HS-27A (cell line): Measurements from ENCODE around the gene HP1BP3.

Experiments
- DNase-seq: peaks from one replicate; pipeline ENCODE4 v3.0.0-alpha.2; 2012; ENCODE audit warnings: low read depth, missing footprints

Gene HP1BP3

GRCh38 chr1:20711285-20712214 is 75.6 kb downstream of the HP1BP3 start:
- DNase-seq: no peak

GRCh38 chr1:20710469-20711284 is 76.4 kb downstream of the HP1BP3 start:
- DNase-seq: no peak

- DNase-seq: no peak
Observed at GRCh38 chr1:20709868-20710267, 77.2 kb downstream of the HP1BP3 start.

- DNase-seq: no peak
Observed at GRCh38 chr1:20708891-20709290, 78.2 kb downstream of the HP1BP3 start.

- DNase-seq: no peak
Observed at GRCh38 chr1:20708057-20708456, 79.0 kb downstream of the HP1BP3 start.

- DNase-seq: no peak
Observed at GRCh38 chr1:20706841-20707240, 80.3 kb downstream of the HP1BP3 start.

GRCh38 chr1:20705203-20705755 is 81.8 kb downstream of the HP1BP3 start:
- DNase-seq: no peak

- DNase-seq: no peak
Observed at GRCh38 chr1:20704390-20705202, 82.5 kb downstream of the HP1BP3 start.

GRCh38 chr1:20703124-20703756 is 83.9 kb downstream of the HP1BP3 start:
- no peak for DNase-seq

GRCh38 chr1:20702416-20702815 is 84.7 kb downstream of the HP1BP3 start:
- no peak for DNase-seq

GRCh38 chr1:20701847-20702246 is 85.3 kb downstream of the HP1BP3 start:
- DNase-seq: no peak

GRCh38 chr1:20701446-20701845 is 85.7 kb downstream of the HP1BP3 start:
- DNase-seq: no peak

- no peak for DNase-seq
Observed at GRCh38 chr1:20700636-20701215, 86.4 kb downstream of the HP1BP3 start.

- no peak for DNase-seq
Observed at GRCh38 chr1:20699558-20699957, 87.5 kb downstream of the HP1BP3 start.

GRCh38 chr1:20698195-20698910 is 88.8 kb downstream of the HP1BP3 start:
- DNase-seq: peak; percentile 51

- DNase-seq: no peak
Observed at GRCh38 chr1:20697563-20697962, 89.5 kb downstream of the HP1BP3 start.

- DNase-seq: peak; percentile 88
Observed at GRCh38 chr1:20696397-20697333, 90.4 kb downstream of the HP1BP3 start.

- DNase-seq: no peak
Observed at GRCh38 chr1:20695515-20695914, 91.6 kb downstream of the HP1BP3 start.

- DNase-seq: no peak
Observed at GRCh38 chr1:20693623-20694022, 93.5 kb downstream of the HP1BP3 start.
